H1 (cell line): ENCODE measurements around the gene MYOCD. TPM values are rescaled to one million over a fixed set of nuclear protein-coding genes. Genes with fewer than 3 reads are reported as not detected.

Source experiments
- CTCF ChIA-PET: fragments of 300-600 bp; sonication (Branson Sonifier 250); formaldehyde crosslinking; loops from one replicate; lab custom pipeline; 2021; ENCODE audit not compliant: partially characterized antibody; lab: Charles Lee
- POLR2A ChIA-PET: fragments of 300-600 bp; sonication (Branson Sonifier 250); formaldehyde crosslinking; loops from one replicate; lab custom pipeline; 2021; ENCODE audit warnings: inconsistent platforms; ENCODE audit not compliant: partially characterized antibody; lab: Charles Lee
- DNase-seq, 2 experiments: peaks; one replicate each; pipeline versions ENCODE4 v3.0.0 to v3.0.0-alpha.2; 2010 to 2022; ENCODE audit warnings: low spot score in 2 of 2, low read depth in 1 of 2, mixed read lengths in 1 of 2
- FAIRE-seq: peaks from 2 replicates; lab custom pipeline; 2011; peaks lifted over from hg19 to GRCh38; lab: Jason Lieb, UNC
- H2AFZ ChIP-seq: 2 replicates; pipeline ENCODE4 v1.8.1; 2012; ENCODE audit warnings: low read length, inconsistent platforms
- H2AK5ac ChIP-seq: 2 replicates; pipeline ENCODE4 v1.6.1; 2013; ENCODE audit warnings: low read depth, low read length
- H2BK120ac ChIP-seq: replicated peaks from 2 replicates; pipeline ENCODE3; 2013; ENCODE audit warnings: low read depth, low read length, inconsistent platforms
- H2BK12ac ChIP-seq: 2 replicates; pipeline ENCODE4 v1.6.1; 2013; ENCODE audit warnings: low read depth, low read length
- H2BK15ac ChIP-seq: 2 replicates; pipeline ENCODE4 v1.6.1; 2013; ENCODE audit warnings: low read length
- H2BK20ac ChIP-seq: 2 replicates; pipeline ENCODE4 v1.6.1; 2013; ENCODE audit warnings: low read length
- H2BK5ac ChIP-seq: 2 replicates; pipeline ENCODE4 v1.6.1; 2013; ENCODE audit warnings: low read depth, low read length
- H3K14ac ChIP-seq: 2 replicates; pipeline ENCODE4 v1.6.1; 2013; ENCODE audit warnings: inconsistent platforms; ENCODE audit not compliant: insufficient read length
- H3K18ac ChIP-seq: 2 replicates; pipeline ENCODE4 v1.6.1; 2013; ENCODE audit warnings: low read length; ENCODE audit errors: extremely low read depth
- H3K23ac ChIP-seq: 2 replicates; pipeline ENCODE4 v1.6.1; 2013; ENCODE audit warnings: inconsistent platforms; ENCODE audit not compliant: insufficient read length
- H3K23me2 ChIP-seq: 2 replicates; pipeline ENCODE4 v1.6.1; 2013; ENCODE audit warnings: low read depth, low read length
- H3K27ac ChIP-seq: 2 replicates; pipeline ENCODE4 v1.6.1; 2011; ENCODE audit warnings: low read depth, low read length, inconsistent platforms
- H3K27me3 ChIP-seq, 4 experiments: replicated peaks in 1 of 4; 1 replicate in 1 of 4; 2 replicates in 3 of 4; pipeline versions ENCODE4 v1.6.1 to v1.8.1; 2011 to 2013; ENCODE audit warnings: low read length in 3 of 4, mild to moderate bottlenecking in 3 of 4, inconsistent platforms in 2 of 4, mixed read lengths in 2 of 4, moderate library complexity in 1 of 4; ENCODE audit not compliant: control insufficient read depth in 3 of 4, insufficient read depth in 3 of 4; ENCODE audit errors: extremely low read depth in 1 of 4
- H3K36me3 ChIP-seq, 4 experiments: 2 replicates each; pipeline versions ENCODE4 v1.6.1 to v1.8.1; 2011 to 2013; ENCODE audit warnings: mild to moderate bottlenecking in 4 of 4, low read length in 3 of 4, moderate library complexity in 2 of 4, control low read depth in 1 of 4, inconsistent platforms in 1 of 4; ENCODE audit not compliant: insufficient read depth in 4 of 4, control insufficient read depth in 2 of 4
- H3K4ac ChIP-seq: replicated peaks from 2 replicates; pipeline ENCODE3; 2013; ENCODE audit warnings: low read length, low read depth, mixed read lengths, inconsistent platforms; ENCODE audit not compliant: insufficient read length
- H3K4me1 ChIP-seq, 4 experiments: replicated peaks in 1 of 4; 1 replicate in 1 of 4; 2 replicates in 3 of 4; pipeline versions ENCODE4 v1.6.1 to v1.8.1; 2011 to 2013; ENCODE audit warnings: low read length in 3 of 4, inconsistent platforms in 2 of 4, mixed read lengths in 1 of 4; ENCODE audit not compliant: insufficient read depth in 4 of 4, control insufficient read depth in 3 of 4
- H3K4me2 ChIP-seq, 2 experiments: 2 replicates each; pipeline versions ENCODE4 v1.6.1 to v1.8.1; 2011 to 2013; ENCODE audit warnings: low read depth in 2 of 2, low read length in 2 of 2, control low read depth in 1 of 2, inconsistent platforms in 1 of 2, mild to moderate bottlenecking in 1 of 2; ENCODE audit not compliant: insufficient read depth in 1 of 2
- H3K4me3 ChIP-seq, 4 experiments: fragments of 200-600, 300-600 bp in 1 of 4; sonication (generic), shearing (Covaris generic), sonication (Bioruptor Twin) in 1 of 4; 2 replicates each; pipeline versions ENCODE4 v1.5.1 to v1.8.1; 2011 to 2016; ENCODE audit warnings: low read length in 4 of 4, low read depth in 3 of 4, control low read depth in 2 of 4, inconsistent platforms in 2 of 4, mild to moderate bottlenecking in 2 of 4, mixed read lengths in 1 of 4, moderate library complexity in 1 of 4; ENCODE audit not compliant: insufficient read depth in 2 of 4; ENCODE audit errors: extremely low read depth in 1 of 4
- H3K56ac ChIP-seq: replicated peaks from 2 replicates; pipeline ENCODE3; 2013; ENCODE audit warnings: low read depth, mild to moderate bottlenecking, mixed read lengths, low read length, inconsistent platforms; ENCODE audit not compliant: insufficient read length
- H3K79me1 ChIP-seq: 2 replicates; pipeline ENCODE4 v1.6.1; 2013; ENCODE audit warnings: low read depth, low read length, control low read depth
- H3K79me2 ChIP-seq, 2 experiments: 2 replicates each; pipeline versions ENCODE4 v1.6.1 to v1.8.1; 2012 to 2013; ENCODE audit warnings: low read length in 2 of 2, mild to moderate bottlenecking in 2 of 2, inconsistent platforms in 1 of 2; ENCODE audit not compliant: insufficient read depth in 2 of 2, control insufficient read depth in 1 of 2
- H3K9ac ChIP-seq, 4 experiments: replicated peaks in 1 of 4; 1 replicate in 1 of 4; 2 replicates in 3 of 4; pipeline versions ENCODE4 v1.6.1 to v1.8.1; 2011 to 2013; ENCODE audit warnings: low read depth in 3 of 4, low read length in 3 of 4, control low read depth in 2 of 4, mild to moderate bottlenecking in 2 of 4, moderate library complexity in 2 of 4, inconsistent platforms in 1 of 4; ENCODE audit errors: extremely low read depth in 1 of 4
- H3K9me3 ChIP-seq, 2 experiments: 2 replicates each; pipeline versions ENCODE4 v1.6.1 to v1.8.1; 2012 to 2013; ENCODE audit warnings: mild to moderate bottlenecking in 2 of 2, moderate library complexity in 2 of 2, control low read depth in 1 of 2, inconsistent platforms in 1 of 2, low read depth in 1 of 2, low read length in 1 of 2, mixed read lengths in 1 of 2; ENCODE audit not compliant: insufficient read depth in 2 of 2
- H4K20me1 ChIP-seq, 2 experiments: replicated peaks in 1 of 2; 2 replicates each; pipeline versions ENCODE3 to v1.8.1; 2011 to 2013; ENCODE audit warnings: inconsistent platforms in 2 of 2, low read length in 2 of 2, mild to moderate bottlenecking in 1 of 2; ENCODE audit not compliant: insufficient read depth in 2 of 2, control insufficient read depth in 1 of 2
- H4K5ac ChIP-seq: 2 replicates; pipeline ENCODE4 v1.6.1; 2013; ENCODE audit warnings: low read length, low read depth, mixed read lengths, inconsistent platforms; ENCODE audit not compliant: insufficient read length
- H4K8ac ChIP-seq: 2 replicates; pipeline ENCODE4 v1.8.0; 2013; ENCODE audit warnings: mild to moderate bottlenecking, moderate library complexity, low read length, inconsistent platforms; ENCODE audit not compliant: insufficient read depth; ENCODE audit errors: extremely low read depth
- H4K91ac ChIP-seq: replicated peaks from 2 replicates; pipeline ENCODE3; 2013; ENCODE audit warnings: low read length, mixed read lengths, inconsistent platforms; ENCODE audit not compliant: insufficient read length
- JUN ChIP-seq: IDR thresholded peaks from 2 replicates; pipeline ENCODE4 v1.6.1; 2011; ENCODE audit warnings: low read depth, mild to moderate bottlenecking, improper control_type of control experiment, low read length
- RNF2 ChIP-seq: fragments of 200-900, 300-1000 bp; sonication (generic); IDR thresholded peaks from 2 replicates; pipeline ENCODE4 v1.7.1; 2016; ENCODE audit warnings: borderline replicate concordance, low read depth, mild to moderate bottlenecking, antibody characterized with exemption, low read length; ENCODE audit not compliant: poor library complexity, severe bottlenecking; ENCODE audit errors: missing control alignments
- TEAD4 ChIP-seq: IDR thresholded peaks from 2 replicates; pipeline ENCODE4 v1.6.1; 2012; ENCODE audit warnings: low read depth, low read length, inconsistent platforms, mixed read lengths
- WGBS, 2 experiments: shearing (Covaris generic) in 1 of 2; methylation state at CpG; one replicate each; pipeline versions ENCODE4 v1.1.6 to v1.1.7; 2013 to 2015; ENCODE audit warnings: low lambda C conversion rate in 2 of 2, mixed read lengths in 2 of 2, inconsistent platforms in 1 of 2, low coverage in 1 of 2, missing lambda C conversion rate in 1 of 2; ENCODE audit not compliant: insufficient replicate concordance in 2 of 2, insufficient coverage in 1 of 2, insufficient read length in 1 of 2; ENCODE audit errors: extremely low coverage in 1 of 2, missing lambda C conversion rate in 1 of 2; 5-methylcytosine and 5-hydroxymethylcytosine counted together
- polyA plus RNA-seq, 7 experiments: library from polyadenylated mRNA; depleted of rRNA in 3 of 7; stranded (reverse) in 5 of 7; unstranded in 2 of 7; fragments of >200 nt in 5 of 7; fragments of 200-250 nt in 2 of 7; gene quantifications; 1 replicate in 5 of 7; 2 replicates in 1 of 7; 4 replicates in 1 of 7; pipeline versions ENCODE4 v1.2.1 to v1.2.3, GENCODE V29; 2011 to 2013; ENCODE audit warnings: missing spikeins in 2 of 7, mixed read lengths in 2 of 7
- total RNA-seq: library from RNA; stranded (reverse); fragmentation: NEBNext Ultra II Directional; extraction: Animal tissue kit (Norgen Biotek cat#: 25700); gene quantifications from 2 replicates; pipeline ENCODE4 v1.2.1, GENCODE V29; 2021

Gene MYOCD
- total and polyA plus RNA-seq, 2 of the 8 experiments (the other 6 are each of a cell fraction or from before 2014, with no cell fraction given), result 0.30 to 4.9 TPM

DNA sequence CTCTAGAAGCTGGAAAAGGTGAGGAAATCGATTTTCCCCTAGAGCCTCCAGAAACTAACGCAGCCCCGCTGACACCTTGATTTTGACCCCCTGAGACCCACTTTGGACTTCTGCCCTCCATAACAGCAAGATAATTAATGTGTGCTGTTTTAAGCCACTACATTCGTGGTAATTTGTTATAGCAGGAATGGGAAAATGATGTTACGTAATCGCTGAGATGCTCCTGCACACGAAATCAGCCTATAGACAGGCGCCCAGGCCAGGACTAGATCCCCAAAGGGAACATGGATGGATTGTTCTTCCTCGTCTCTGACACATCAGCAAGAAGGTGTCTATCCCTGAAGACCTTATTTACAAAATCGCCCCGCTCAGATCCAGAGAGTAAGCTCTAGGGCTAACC lies 1.4 kb upstream of the MYOCD start:
- Histone ChIP-seq H3K23ac (no peak overlapping the region), H4K20me1 (no peaks in the 10 kb centered on the region), H3K4me1 (peaks cover 0 to 7% (median 2%) of the 10 kb centered on the region in 4 experiments; a peak in 3 of 7 replicates), H3K4me3 (no peak overlapping the region; a peak in 1 of 8 replicates), H3K9ac (no peak overlapping the region), H3K79me2 (no peaks in the 10 kb centered on the region), H4K5ac (no peak overlapping the region), H3K27me3 (peaks cover 0 to 18% (median 13%) of the 10 kb centered on the region in 4 experiments; a peak in 6 of 7 replicates), H2AFZ (no peak overlapping the region), H2BK5ac (no peak overlapping the region), H3K4me2 (peak overlapping the region in 1 of 2 experiments; percentile 86; a peak in 1 of 4 replicates), H3K79me1 (no peaks in the 10 kb centered on the region), H3K14ac (no peak overlapping the region), H3K4ac (no peak overlapping the region), H3K27ac (no peak overlapping the region), H2BK120ac (no peak overlapping the region), H3K9me3 (no peaks in the 10 kb centered on the region), H4K91ac (no peak overlapping the region), H2AK5ac (no peak overlapping the region), H3K18ac (no peak overlapping the region), H2BK20ac (no peak overlapping the region)
- FAIRE-seq (no peak), DNase-seq (no peak)
- ChIA-PET POLR2A (no interaction called here), CTCF (interaction anchor here (0.9 to 4.9 kb wide), 8 partner anchors 39 to 482 kb away, joined by 4 to 33 read pairs (median 6); no protein-coding TSS in a partner anchor)
- TF ChIP-seq RNF2 (no peak), TEAD4 (no peak), JUN (no peak)
- TF ChIP-seq, all 59 proteins: peak for 0
- Histone ChIP-seq H2BK12ac (no peak overlapping the region), H3K56ac (no peak overlapping the region), H4K8ac (no peak overlapping the region), H3K36me3 (no peaks in the 10 kb centered on the region), H2BK15ac (no peak overlapping the region), H3K23me2 (peaks cover 7% of the 10 kb centered on the region; the same call in 1 of the 2 replicates)
- 72% methylated on average over 11 of the region's 11 CpGs; no CpG with 5 or more reads in 1 of the 2 experiments for WGBS, 2 experiments
